Thyroid gland (tissue), 4 donors: Measurements from ENCODE around the gene MYMK.

Experiments used
- POLR2A ChIP-seq, 2 donors: fragments of 450-650 bp; IDR thresholded peaks; one replicate each; pipeline ENCODE4 v1.6.1; 2017; ENCODE audit warnings: antibody characterized with exemption in 2 of 2, mild to moderate bottlenecking in 2 of 2, moderate library complexity in 1 of 2
- TF ChIP-seq, protein P1 (sequence below), 6 experiments: fragments of 200-600 bp in 3 of 6; fragments of 450-650 bp in 3 of 6; sonication (generic) in 3 of 6; IDR thresholded peaks; one replicate each; pipeline ENCODE4 v1.5.1; 2016 to 2019; ENCODE audit warnings: antibody characterized with exemption in 6 of 6, mild to moderate bottlenecking in 2 of 6, inconsistent platforms in 1 of 6, moderate library complexity in 1 of 6

DNA sequence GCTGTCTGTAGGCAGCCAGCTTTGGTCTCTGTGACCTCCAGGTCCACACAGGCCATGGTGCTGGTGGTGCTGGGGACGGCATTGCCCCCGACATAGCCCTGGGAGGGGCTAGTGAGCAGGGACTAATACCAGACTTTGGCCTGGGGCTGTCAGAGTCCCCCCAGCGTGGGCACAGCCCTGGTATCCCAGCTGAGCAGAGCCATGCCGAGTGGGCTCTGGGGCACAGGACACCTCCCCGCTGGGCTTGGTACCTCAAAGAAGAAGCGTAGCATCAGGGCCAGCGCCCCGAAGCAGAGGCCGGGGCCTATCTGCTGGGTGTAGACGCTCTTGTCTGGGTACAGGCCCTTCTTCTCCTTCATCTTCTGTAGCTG lies 9.5 kb downstream of the MYMK start:
- TF ChIP-seq, protein P1, sequence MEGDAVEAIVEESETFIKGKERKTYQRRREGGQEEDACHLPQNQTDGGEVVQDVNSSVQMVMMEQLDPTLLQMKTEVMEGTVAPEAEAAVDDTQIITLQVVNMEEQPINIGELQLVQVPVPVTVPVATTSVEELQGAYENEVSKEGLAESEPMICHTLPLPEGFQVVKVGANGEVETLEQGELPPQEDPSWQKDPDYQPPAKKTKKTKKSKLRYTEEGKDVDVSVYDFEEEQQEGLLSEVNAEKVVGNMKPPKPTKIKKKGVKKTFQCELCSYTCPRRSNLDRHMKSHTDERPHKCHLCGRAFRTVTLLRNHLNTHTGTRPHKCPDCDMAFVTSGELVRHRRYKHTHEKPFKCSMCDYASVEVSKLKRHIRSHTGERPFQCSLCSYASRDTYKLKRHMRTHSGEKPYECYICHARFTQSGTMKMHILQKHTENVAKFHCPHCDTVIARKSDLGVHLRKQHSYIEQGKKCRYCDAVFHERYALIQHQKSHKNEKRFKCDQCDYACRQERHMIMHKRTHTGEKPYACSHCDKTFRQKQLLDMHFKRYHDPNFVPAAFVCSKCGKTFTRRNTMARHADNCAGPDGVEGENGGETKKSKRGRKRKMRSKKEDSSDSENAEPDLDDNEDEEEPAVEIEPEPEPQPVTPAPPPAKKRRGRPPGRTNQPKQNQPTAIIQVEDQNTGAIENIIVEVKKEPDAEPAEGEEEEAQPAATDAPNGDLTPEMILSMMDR (IDR thresholded peaks at IDR 0.05): no peak
- TF ChIP-seq POLR2A (IDR thresholded peaks at IDR 0.05): no peak
